Spleen (tissue), 7 donors: ENCODE measurements around the gene HSPB6.
A peak's percentile ranks its signal among the peaks of the same experiment; 100 is the strongest.

ENCODE experiments used
- POLR2A ChIP-seq, 3 donors: fragments of 450-650 bp; IDR thresholded peaks; one replicate each; pipeline ENCODE4 v1.5.1; 2017; ENCODE audit warnings: antibody characterized with exemption in 3 of 3, mild to moderate bottlenecking in 1 of 3
- TF ChIP-seq, protein P1 (sequence below), 11 experiments: fragments of 200-600 bp in 7 of 11; fragments of 450-650 bp in 4 of 11; sonication (generic) in 4 of 11; IDR thresholded peaks in 8 of 11; conservative IDR thresholded peaks in 3 of 11; 1 replicate in 7 of 11; 2 replicates in 4 of 11; pipeline versions ENCODE4 v1.4.0 to v1.8.0; 2016 to 2021; ENCODE audit warnings: antibody characterized with exemption in 11 of 11, inconsistent platforms in 4 of 11, mild to moderate bottlenecking in 1 of 11
- donor health status: DM: no; HTN: no; CAD: no; lungs with moderate emphysema.
- donor health status: DM: no; HTN: no; CAD: no.
- donor health status: DM: no; HTN: no; CAD: no.

GRCh38 chr19:35716801-35717664 is 39.8 kb downstream of the HSPB6 start:
- TF ChIP-seq, protein P1, sequence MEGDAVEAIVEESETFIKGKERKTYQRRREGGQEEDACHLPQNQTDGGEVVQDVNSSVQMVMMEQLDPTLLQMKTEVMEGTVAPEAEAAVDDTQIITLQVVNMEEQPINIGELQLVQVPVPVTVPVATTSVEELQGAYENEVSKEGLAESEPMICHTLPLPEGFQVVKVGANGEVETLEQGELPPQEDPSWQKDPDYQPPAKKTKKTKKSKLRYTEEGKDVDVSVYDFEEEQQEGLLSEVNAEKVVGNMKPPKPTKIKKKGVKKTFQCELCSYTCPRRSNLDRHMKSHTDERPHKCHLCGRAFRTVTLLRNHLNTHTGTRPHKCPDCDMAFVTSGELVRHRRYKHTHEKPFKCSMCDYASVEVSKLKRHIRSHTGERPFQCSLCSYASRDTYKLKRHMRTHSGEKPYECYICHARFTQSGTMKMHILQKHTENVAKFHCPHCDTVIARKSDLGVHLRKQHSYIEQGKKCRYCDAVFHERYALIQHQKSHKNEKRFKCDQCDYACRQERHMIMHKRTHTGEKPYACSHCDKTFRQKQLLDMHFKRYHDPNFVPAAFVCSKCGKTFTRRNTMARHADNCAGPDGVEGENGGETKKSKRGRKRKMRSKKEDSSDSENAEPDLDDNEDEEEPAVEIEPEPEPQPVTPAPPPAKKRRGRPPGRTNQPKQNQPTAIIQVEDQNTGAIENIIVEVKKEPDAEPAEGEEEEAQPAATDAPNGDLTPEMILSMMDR (IDR thresholded peaks at IDR 0.05 in 8 of 11, conservative IDR thresholded peaks at IDR 0.05 in 3 of 11): peak; percentile 83 to 97 (median 92)
- no peak for TF ChIP-seq POLR2A (IDR thresholded peaks at IDR 0.05)
